Stimulated activated CD4-positive, alpha-beta T cell treated with anti-CD3 and anti-CD28 coated beads, Interleukin-4, amount 100 ng/mL, for 4 hours (primary cell): ENCODE measurements around the gene TRAPPC14.
"Not testable (repeated sequence)": the region's sequence is repeated elsewhere in the genome, so short reads cannot be mapped to it uniquely, and the experiment has no call there.

Source experiments
- DNase-seq, 2 experiments: peaks; one replicate each; pipeline ENCODE4 v3.0.0-alpha.2; 2020

TRAPPC14 gene

GRCh38 chr7:100152937-100153666 is 5.4 kb downstream of the TRAPPC14 start:
- DNase-seq, result no peak

- DNase-seq, result no peak
Measured at GRCh38 chr7:100152404-100152803, 6.1 kb downstream of the TRAPPC14 start.

DNA sequence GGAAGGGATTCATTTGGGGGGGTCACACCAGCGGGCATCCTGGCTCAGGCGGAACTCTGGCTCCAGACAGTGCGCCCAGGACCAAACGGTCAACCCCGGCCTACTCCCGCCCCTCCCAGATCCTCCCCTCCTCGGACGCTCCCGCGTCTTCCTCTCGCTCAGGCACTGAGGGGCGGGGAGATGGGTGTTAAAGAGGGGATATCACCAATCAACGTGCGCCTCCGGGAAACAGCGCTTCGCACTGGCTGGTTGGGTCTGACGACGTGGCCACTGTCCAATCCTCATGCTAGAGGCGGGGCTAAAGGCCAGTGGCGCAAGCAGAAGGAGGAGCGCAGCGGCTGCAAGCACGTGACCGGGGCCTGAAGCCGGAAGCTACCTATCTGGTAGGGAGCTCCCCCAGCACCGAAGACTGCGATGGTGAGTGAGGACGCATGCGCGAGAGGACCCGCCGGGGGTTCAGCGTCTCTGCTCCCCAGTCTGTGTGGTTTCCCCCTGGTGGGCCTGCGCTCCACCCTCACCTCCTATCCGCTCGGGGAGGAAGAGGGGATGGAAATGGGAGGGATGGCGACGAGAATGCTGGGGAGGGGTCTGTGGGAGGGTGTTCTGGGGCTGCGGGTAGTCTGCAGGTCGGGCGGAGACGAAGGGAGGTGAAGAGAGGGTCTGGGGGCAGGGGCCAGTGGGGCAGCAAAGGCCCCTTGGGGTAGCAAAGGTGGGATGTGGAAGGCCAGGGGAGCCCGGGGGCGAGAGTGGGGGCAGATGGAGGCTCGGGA is 9.8 kb downstream of the TRAPPC14 start, which contains the start of gene LAMTOR4:
TSS of gene LAMTOR4 (plus strand) at position 360 of the 770 bp plus-strand sequence. CDS start at position 415, 55 bp downstream.
- DNase-seq, result peak; percentile 91 to 99

- no peak for DNase-seq
Measured at GRCh38 chr7:100148225-100148558, 10.3 kb downstream of the TRAPPC14 start.

DNA sequence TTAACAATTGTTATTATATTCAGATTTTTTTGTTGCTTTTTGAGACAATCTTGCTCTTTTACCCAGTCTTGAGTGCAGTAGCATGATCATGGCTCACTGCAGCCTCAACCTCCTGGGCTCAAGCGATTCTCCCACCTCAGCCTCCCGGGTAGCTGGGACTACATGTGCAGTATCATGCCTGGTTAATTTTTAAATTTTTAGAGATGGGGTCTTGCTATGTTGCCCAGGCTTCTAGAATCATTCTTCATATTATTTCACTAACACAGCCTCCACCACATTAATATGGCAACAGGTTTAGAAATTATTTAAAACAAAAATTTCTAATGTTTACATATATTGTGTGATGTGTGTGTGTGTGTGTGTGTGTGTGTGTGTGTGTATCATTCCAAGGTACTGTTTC is 11.2 kb downstream of the TRAPPC14 start:
- no peak for DNase-seq

DNA sequence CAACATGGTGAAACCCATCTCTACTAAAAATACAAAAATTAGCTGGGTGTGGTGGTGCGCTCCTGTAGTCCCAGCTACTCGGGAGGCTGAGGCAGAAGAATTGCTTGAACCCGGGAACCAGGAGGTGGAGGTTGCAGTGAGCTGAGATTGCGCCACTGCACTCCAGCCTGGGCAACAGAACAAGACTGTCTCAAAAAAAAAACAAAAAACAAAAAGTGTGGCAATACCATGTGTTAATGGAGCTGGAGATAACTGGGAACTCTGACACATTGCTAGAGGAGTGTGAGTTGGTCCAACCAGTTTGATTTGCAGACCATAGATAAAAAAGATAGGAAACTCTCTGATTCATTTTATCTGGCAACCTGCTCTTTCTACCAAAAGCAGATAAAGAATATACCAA is 12.2 kb downstream of the TRAPPC14 start:
- DNase-seq, result not testable (repeated sequence)

GRCh38 chr7:100142461-100142860 is 16.1 kb downstream of the TRAPPC14 start:
- DNase-seq, result no peak

DNA sequence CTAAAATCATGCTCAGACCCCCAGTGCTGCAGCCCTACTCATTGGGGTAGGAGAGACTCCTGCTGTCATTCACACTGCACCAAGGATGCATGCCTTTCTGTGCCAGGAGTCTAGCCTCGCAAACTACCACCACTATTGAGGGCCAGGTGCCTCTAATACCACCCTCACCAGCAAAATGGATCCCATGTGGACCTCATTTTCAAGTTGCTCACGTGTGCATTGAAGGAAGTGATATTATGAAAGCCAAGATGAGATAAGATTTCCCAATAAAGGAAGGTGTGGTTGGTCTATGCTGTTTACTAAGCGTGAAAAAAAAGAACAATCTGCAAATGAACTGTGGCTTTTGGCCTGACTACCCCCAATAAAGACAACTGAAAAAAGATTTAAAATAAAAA is 17.0 kb downstream of the TRAPPC14 start:
- no peak for DNase-seq

GRCh38 chr7:100137851-100138760 is 20.4 kb downstream of the TRAPPC14 start:
- no peak for DNase-seq

- DNase-seq, result peak; percentile 46 to 57
Measured at GRCh38 chr7:100132697-100133151, 25.8 kb downstream of the TRAPPC14 start.

GRCh38 chr7:100132126-100132525 is 26.4 kb downstream of the TRAPPC14 start:
- DNase-seq, result no peak

- DNase-seq, result peak; percentile 73 to 78
Measured at GRCh38 chr7:100130608-100131453, 27.7 kb downstream of the TRAPPC14 start.

- not testable (repeated sequence) for DNase-seq
Measured at GRCh38 chr7:100130220-100130607, 28.3 kb downstream of the TRAPPC14 start.

DNA sequence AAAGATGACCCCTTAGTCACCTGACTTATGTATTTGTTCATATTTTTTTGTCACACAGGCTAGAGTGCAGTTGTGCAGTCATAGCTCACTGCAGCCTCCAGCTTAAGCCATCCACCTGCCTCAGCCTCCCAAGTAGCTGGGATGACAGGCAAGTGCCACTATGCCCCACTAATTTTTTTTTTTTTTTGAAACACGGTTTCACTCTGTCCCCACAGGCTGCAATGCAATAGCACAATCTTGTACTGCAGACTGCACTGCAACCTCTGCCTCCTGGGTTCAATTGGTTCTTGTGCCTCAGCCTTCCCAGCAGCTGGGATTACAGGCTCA is 29.9 kb downstream of the TRAPPC14 start:
- DNase-seq, result no peak

DNA sequence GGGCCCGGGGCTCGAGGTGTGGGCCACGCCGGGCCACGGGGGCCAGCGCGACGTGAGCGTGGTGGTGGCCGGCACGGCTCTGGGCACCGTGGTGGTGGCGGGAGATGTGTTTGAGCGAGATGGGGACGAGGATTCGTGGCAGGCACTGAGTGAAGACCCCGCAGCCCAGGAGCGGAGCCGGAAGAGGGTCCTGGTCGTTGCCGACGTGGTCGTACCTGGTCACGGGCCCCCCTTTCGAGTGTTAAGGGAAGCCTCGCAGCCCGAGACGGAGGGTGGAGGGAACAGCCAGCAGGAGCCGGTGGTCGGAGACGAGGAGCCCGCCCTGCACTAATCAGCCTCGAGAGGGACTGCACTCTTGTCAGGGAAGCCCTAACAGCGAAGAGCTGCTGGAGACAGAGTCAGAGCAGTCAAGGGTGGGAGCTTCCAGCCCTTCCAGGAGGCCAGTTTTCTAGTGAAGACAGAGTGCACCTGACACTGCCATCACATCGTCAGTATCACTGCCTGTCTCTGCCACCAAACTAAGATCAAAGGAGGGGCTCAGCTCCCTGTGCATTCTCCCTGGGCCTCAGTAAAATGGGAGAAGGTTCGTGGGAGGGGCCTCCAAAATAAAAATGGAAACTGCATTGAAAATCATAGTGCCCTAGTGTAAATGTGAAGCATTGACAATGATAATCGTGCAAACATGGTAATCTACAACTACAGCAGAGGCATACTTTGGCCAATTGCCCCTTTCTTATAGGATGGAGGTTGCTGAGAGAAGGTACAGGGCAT is 30.5 kb downstream of the TRAPPC14 start:
- DNase-seq, result peak; percentile 4 to 13

DNA sequence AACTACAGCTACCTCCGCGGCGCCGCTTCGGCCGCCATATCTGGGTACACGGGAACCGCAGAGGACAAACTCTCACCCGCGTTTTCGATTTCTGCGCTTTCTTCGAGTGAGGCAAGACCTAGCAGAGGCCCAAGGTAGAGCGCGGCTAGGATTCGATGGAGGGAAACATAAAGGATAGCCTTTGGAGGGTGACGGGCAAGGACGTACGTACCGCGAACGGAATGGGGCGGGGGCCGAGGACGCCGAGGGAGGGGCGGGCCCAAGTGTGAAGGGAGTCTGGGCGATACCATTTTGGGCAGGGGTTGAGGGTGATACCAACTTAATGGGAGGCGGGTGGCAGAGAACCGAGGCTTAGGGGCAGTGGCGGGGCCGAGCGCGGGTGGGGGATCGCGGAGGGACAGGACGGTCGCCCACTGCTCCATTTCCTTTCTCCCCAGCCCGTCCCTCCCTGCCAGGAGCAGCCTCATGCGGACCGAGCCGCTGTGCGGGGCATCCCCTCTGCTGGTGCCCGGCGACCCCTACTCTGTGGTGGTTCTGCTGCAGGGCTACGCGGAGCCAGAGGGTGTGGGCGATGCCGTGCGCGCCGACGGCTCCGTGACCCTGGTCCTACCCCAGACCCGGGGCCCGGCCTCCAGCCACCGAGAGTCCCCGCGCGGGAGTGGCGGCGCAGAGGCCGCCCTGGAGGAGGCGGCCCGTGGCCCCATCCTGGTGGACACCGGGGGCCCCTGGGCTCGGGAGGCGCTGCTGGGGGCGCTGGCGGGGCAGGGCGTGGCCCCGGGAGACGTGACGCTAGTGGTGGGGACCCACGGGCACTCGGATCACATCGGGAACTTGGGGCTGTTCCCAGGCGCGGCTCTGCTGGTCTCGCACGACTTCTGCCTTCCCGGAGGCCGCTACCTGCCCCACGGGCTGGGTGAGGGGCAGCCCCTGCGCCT is 31.3 kb downstream of the TRAPPC14 start, which contains the start of gene MBLAC1:
TSS of gene MBLAC1 (plus strand) at position 37 of the 935 bp plus-strand sequence. CDS start at position 466, 429 bp downstream.
- DNase-seq, result peak; percentile 85 to 86

GRCh38 chr7:100126239-100126930 is 32.1 kb downstream of the TRAPPC14 start:
- DNase-seq, result no peak

DNA sequence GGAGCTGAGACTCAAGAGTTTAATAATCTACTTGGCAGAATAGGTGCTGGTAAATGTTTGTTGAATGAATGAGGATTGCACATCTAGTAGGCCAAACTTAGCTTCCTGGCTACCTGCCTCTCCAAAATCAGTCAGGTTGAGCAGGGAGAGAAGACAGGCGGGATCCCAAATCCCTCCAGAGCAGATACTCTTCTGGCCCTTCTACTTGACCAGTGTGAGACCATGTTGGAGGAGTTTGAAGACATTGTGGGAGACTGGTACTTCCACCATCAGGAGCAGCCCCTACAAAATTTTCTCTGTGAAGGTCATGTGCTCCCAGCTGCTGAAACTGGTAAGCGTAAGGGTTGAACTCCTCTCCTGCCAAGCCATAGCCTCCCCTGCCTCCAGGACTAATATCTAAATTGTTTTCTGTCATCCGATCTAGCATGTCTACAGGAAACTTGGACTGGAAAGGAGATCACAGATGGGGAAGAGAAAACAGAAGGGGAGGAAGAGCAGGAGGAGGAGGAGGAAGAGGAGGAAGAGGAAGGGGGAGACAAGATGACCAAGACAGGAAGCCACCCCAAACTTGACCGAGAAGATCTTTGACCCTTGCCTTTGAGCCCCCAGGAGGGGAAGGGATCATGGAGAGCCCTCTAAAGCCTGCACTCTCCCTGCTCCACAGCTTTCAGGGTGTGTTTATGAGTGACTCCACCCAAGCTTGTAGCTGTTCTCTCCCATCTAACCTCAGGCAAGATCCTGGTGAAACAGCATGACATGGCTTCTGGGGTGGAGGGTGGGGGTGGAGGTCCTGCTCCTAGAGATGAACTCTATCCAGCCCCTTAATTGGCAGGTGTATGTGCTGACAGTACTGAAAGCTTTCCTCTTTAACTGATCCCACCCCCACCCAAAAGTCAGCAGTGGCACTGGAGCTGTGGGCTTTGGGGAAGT is 34.0 kb downstream of the TRAPPC14 start:
- no peak for DNase-seq
